Measurements from ENCODE around the gene RNF150.

RNF150 gene

DNA sequence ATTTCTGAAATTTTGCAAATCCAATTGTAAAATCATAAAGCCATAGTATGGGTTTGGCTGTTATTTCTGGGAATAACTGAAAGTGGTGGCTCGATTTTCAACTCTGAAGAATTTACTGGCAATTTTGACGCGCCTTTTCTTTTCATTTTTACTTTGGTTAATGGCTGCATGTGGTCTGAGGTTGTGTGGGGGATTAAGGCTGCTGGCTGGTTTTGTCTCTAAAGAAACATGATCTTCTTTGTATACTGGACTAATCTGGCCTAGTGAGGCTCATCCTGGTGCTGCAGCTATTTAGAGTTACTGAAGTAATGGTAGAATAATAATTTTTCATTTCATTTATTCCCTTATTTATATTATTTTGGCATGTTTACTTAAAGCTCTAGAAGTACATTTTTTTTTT is 164.0 kb downstream of the RNF150 start:
- no peak for DNase-seq

- no peak for DNase-seq
These were observed 164.9 kb downstream of the RNF150 start for GRCh38 chr4:140968371-140968770.

DNA sequence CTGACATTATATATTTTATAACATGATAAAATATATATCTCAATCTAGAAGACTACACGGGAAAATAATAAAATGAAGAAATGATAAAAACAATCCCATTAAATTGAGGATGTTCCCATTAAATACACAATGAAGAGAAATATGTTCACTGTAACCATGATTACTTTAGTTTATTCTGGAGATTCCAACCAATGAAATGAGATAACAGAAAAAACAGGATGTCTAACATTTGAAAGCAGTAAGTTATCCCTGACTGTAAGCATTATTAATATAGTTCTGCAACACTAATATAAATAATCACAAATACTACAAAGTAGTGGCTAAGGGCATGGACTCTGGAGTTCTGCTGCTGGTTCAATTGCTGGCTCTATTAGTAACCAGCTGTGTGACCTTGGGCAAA is 169.4 kb downstream of the RNF150 start:
- no peak for DNase-seq

GRCh38 chr4:140955641-140956040 is 177.6 kb downstream of the RNF150 start:
- no peak for DNase-seq

DNA sequence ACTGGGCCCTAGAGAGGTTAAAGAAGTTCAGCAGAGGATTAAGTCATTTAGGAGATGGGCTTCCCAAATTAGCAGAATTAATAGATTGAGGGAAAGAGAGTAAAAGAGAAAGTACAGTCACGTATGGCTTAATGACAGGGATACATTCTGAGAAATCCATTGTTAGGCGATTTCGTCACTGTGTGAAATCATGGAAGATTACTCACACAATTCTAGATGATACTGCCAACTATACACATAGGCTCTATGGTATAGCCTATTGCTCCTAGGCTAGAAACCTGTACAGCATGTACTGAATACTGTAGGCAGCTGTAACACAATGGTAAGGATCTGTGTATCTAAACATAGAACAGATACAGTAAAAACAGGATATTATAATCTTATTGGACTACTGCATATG is 180.6 kb downstream of the RNF150 start:
- DNase-seq = no peak

GRCh38 chr4:140947506-140947905 is 185.8 kb downstream of the RNF150 start:
- no peak for DNase-seq

GRCh38 chr4:140945106-140945505 is 188.2 kb downstream of the RNF150 start:
- DNase-seq = no peak

DNA sequence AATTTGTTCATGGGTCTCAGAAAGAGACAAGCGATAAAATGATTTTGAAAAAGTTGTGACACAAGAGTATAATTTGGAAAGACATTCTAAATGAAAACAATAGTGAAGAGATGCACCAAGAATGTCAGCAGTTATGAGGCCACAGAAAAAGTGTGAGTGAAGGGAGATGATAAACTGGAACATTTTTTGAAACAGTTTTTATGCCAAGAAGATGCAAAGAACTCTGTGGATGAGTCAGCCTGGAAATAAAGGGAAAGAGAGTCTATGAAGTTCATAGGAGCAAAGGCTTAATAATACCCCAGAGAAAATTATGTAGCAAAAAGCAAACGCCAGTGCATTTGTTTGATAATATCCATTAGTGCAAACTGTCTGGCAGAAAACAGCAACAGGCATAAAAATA is 188.7 kb downstream of the RNF150 start:
- DNase-seq = no peak

DNA sequence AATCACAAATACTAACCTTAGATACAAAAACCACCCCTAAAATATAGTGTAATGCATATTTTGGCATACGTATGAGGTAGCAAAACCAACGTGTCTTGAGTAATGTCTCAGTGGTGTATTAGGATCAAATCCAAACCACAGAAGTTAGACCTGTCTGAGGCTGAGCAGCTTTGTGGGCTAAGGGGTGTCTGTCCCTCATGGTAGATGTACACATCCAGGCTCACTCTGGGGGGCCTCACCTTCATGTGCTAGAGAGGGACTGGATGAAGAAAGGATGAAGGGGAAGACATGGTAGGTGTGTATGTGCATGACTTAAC is 189.1 kb downstream of the RNF150 start:
- DNase-seq = no peak

GRCh38 chr4:140943486-140944198 is 189.6 kb downstream of the RNF150 start:
- no peak for DNase-seq

GRCh38 chr4:140940589-140940988 is 192.7 kb downstream of the RNF150 start:
- DNase-seq = no peak

GRCh38 chr4:140937866-140938265 is 195.4 kb downstream of the RNF150 start:
- DNase-seq = no peak

DNA sequence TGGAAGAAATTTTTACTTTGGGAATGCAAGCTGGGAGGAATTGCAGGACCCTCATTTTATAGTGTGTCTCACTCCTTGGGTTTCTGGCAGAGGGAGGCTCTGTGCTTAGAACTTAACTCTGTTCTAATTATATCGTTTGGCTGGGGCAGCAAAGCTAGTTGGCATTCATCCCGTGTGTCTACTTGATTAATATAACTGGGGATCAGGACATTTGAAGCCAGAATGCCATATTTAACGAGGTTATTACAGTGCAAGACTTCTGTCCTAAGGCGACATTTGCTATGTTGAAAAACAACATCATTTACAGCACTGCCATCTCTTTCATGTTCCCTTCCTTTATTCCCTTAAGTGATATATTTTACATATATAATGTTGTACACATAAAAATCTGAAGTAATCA is 198.0 kb downstream of the RNF150 start:
- peak; percentile 40 for DNase-seq

DNA sequence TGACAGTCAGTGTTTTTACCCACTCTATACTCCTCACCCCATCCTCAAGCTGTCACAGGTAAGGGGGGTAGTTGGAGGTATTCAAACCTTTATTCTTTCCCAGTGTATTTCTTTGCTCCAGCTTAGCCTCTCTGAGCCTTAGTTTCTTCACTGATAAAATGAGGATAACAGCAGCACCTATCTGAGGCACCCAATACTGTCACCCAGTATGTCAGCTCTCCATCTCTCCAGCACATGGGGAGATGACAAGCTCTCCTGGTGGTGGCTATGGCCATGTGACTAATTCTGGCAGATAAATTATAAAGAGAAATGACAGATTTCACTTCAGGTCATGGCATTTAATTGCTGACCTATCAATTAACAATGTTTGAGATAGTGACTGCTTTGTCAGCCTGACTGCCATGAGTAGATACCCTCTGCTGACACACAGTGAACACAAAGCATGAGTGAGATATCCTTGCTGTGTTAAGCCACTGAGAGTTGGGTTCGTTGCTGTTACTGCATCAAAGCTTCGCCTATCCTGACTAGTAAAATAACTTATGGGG is 200.7 kb downstream of the RNF150 start:
- no peak for DNase-seq

DNA sequence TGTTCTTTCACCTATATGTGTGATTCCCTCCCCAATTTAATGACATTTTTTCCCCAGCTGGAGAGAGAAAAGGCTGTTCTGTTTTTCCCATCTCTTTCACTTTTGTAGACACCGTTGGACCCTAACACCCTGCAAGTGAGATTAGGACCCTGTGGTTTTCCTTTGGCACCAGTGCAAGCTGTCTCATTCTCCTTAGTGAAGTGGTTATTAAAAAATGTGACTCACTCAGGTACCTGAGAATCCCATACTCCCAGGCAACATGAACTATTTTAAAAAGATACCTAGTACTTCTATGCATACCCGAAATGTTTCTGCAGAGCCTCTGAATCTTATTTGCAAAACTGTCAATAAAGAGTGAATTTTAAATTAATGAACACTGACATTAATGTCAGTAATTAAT is 201.4 kb downstream of the RNF150 start:
- no peak for DNase-seq

GRCh38 chr4:140930557-140930956 is 202.7 kb downstream of the RNF150 start:
- no peak for DNase-seq

GRCh38 chr4:140930011-140930410 is 203.3 kb downstream of the RNF150 start:
- no peak for DNase-seq

DNA sequence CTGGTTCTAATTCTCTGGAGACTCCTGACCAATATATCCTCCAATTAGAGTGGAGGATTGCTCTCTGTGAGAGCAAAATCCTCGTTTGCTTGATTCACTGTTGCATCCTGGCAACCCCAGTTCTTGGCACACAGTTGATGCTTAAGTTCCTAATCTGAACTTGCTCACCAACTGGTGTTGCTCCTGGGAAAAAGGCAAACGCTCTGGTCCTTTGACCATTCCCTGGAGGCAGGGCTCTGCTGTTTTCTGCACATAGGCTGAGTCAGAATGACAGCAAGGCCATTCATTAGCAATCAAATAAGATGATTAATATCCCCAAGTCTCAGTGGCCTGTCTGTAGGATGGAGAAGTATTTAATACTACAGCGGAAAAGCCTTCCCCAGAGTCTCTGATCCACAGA is 204.4 kb downstream of the RNF150 start:
- DNase-seq = no peak

GRCh38 chr4:140926672-140927071 is 206.6 kb downstream of the RNF150 start:
- DNase-seq = no peak

- DNase-seq = no peak
These were observed 207.9 kb downstream of the RNF150 start for GRCh38 chr4:140925417-140925816.

DNA sequence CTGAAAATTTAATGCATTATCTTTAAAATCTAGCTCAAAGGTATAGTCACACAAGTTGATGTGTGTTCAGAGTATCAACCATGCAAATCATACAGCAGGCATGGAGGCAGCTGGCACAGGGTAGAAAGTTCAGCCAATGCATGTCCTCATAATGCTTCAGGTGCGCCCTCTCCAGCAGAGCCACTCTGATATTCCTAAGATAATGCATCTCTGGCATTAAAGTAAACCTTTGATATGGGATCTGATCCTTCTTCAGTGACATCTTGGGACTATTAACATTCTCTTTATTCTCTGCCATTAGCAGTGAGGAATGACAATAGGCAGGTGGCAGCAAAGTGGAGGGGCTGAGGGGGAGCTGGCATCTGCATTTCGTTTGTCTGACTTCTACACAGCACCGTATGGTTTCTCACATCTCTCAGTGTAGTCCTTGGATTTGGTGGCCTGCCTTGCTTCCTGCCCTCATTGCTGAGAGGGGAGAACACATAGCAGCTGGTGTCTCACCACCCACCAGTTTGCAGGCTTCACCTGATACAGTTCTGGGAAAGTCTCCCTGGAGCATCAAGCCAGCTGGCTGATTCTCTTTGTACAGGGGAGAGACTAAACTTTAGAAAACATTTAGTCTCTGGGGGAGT is 208.4 kb downstream of the RNF150 start:
- DNase-seq = no peak

DNA sequence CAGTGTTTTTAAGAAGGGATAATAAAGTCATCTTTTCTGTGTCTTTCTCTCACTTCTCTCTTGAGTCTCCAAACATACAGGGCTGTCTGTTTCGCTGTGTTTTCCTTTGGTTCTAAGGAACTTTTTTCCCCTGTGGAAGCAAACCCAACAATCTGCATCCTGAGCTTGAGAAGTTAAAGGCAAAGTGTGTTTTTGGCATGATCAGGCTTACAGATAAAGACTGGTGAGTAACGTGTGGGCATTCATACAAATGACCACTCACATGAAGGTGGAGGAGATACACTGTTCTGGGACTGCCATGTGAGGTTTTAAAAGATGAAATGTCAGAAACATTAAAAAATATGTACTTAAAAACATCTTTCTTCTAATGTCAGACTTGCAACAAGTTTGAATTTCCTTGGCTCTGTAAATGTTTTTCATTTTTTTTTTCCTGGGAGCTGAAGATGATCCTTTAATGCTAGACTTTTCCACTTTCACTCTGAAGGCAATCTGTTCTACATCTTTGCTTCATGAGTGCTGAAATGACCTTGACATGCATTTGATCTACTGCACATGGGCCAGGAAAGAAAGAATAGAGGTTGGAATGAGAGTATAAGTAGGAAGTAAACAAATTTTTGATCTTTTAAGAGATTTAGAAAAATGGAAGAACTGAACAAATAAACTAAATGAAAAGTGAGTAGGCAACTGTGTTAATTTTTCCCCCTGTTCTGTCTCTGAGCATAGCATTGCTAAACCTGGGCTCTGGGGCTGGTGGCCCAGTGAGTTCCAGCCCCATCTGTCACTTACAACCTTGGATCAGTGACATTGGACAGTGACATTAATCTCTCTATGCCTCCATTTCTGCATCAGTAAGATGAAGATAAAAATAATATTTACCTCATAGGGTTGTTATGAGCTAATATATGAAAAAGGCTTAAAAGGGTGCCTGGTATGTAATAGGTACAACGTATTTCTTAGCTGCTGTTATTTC is 226.0 kb downstream of the RNF150 start:
- no peak for DNase-seq

DNA sequence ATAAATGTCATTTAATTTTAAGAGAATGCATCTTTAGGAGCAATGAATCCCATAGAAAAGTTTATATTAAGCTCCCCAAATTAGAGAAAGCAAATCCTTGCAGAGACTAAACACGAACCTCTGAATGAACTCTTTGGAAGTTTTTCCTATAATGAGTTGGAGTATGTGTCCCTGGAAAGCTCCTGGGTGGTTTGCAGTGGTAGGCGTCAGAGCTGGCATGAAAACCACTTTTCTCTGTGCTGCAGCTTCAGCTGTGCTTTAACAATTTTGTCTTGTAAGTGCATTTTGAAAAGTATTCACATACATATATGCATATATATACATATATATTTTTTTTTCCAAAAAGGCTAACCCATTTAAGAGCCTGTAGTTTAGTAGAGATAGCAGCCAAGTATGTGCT is 228.4 kb downstream of the RNF150 start:
- no peak for DNase-seq
